ENCODE measurements around the gene C1orf105. TPM values are rescaled to one million over a fixed set of nuclear protein-coding genes. Genes with fewer than 3 reads are reported as not detected.

Gene C1orf105
- polyA plus RNA-seq, 1 donor (not counting 4 experiments of a cell fraction or from before 2014, with no cell fraction given), result not detected

- dilution Hi-C loops (cut with MboI; ENCODE audit: extremely low pct_ligation_motif_present, low sequenced_read_pairs), result no loop called here
- H3K27me3 ChIP-seq (ENCODE audit: control insufficient read depth, extremely low read depth, insufficient read depth, low read length), result no peaks in the 10 kb centered on the region
- no peak overlapping the region for H3K4me3 ChIP-seq (ENCODE audit: control insufficient read depth in 2 of 3, extremely low read depth in 1 of 3, insufficient read depth in 2 of 3, low read depth in 1 of 3, low read length in 3 of 3)
- no peaks in the 10 kb centered on the region for H3K36me3 ChIP-seq (ENCODE audit: control insufficient read depth in 2 of 2, extremely low read depth in 1 of 2, insufficient read depth in 2 of 2, low read length in 2 of 2)
- H3K9me3 ChIP-seq (ENCODE audit: control insufficient read depth, low read depth, low read length), result no peaks in the 10 kb centered on the region
- no peaks in the 10 kb centered on the region for H3K9me1 ChIP-seq (ENCODE audit: control insufficient read depth, extremely low read depth, insufficient read depth, low read length)
- H3K9ac ChIP-seq (ENCODE audit: control insufficient read depth, extremely low read depth, insufficient read depth, low read length), result no peak overlapping the region
- no peak overlapping the region for H3K27ac ChIP-seq (ENCODE audit: control insufficient read depth, insufficient read depth, low read length)
- DNase-seq (ENCODE audit: low read depth, low spot score) (no peak), FAIRE-seq (peak; percentile 36)
- H2AFZ ChIP-seq (ENCODE audit: control insufficient read depth, low read length), result no peak overlapping the region
- H4K20me1 ChIP-seq (ENCODE audit: control insufficient read depth, extremely low read depth, insufficient read depth, low read length), result no peaks in the 10 kb centered on the region
- no peak overlapping the region for H3K4me2 ChIP-seq (ENCODE audit: control insufficient read depth, extremely low read depth, insufficient read depth, low read depth, low read length)
- no peaks in the 10 kb centered on the region for H3K79me2 ChIP-seq (ENCODE audit: control insufficient read depth, insufficient read depth, low read length)
- peaks cover 45% of the 10 kb centered on the region for H3K4me1 ChIP-seq (ENCODE audit: control insufficient read depth, extremely low read depth, insufficient read depth, low read length)
- TF ChIP-seq EZH2 (IDR thresholded peaks at IDR 0.05; ENCODE audit: low read length) (no peak), CTCF (optimal IDR thresholded peaks at IDR 0.05 in 1 of 3, IDR thresholded peaks at IDR 0.05 in 1 of 3, conservative IDR thresholded peaks at IDR 0.05 in 1 of 3; ENCODE audit: extremely low read depth in 1 of 3, insufficient read depth in 2 of 3, low read length in 3 of 3) (no peak)
Observed at GRCh38 chr1:172473842-172474241, 53.4 kb downstream of the C1orf105 start.

GRCh38 chr1:172476218-172476811 lies 55.8 kb downstream of the C1orf105 start:
- peak; percentile 97 for DNase-seq (ENCODE audit: low read depth, low spot score)
- H3K79me2 ChIP-seq (ENCODE audit: control insufficient read depth, insufficient read depth, low read length), result no peaks in the 10 kb centered on the region
- dilution Hi-C loops (cut with MboI; ENCODE audit: extremely low pct_ligation_motif_present, low sequenced_read_pairs), result no loop called here
- H3K27me3 ChIP-seq (ENCODE audit: control insufficient read depth, extremely low read depth, insufficient read depth, low read length), result no peaks in the 10 kb centered on the region
- TF ChIP-seq EZH2 (IDR thresholded peaks at IDR 0.05; ENCODE audit: low read length), result no peak
- no peak for TF ChIP-seq CTCF (optimal IDR thresholded peaks at IDR 0.05 in 1 of 3, IDR thresholded peaks at IDR 0.05 in 1 of 3, conservative IDR thresholded peaks at IDR 0.05 in 1 of 3; ENCODE audit: extremely low read depth in 1 of 3, insufficient read depth in 2 of 3, low read length in 3 of 3)
- peak overlapping the region; percentile 36 for H3K9ac ChIP-seq (ENCODE audit: control insufficient read depth, extremely low read depth, insufficient read depth, low read length)
- no peaks in the 10 kb centered on the region for H3K9me1 ChIP-seq (ENCODE audit: control insufficient read depth, extremely low read depth, insufficient read depth, low read length)
- H4K20me1 ChIP-seq (ENCODE audit: control insufficient read depth, extremely low read depth, insufficient read depth, low read length), result no peaks in the 10 kb centered on the region
- H3K9me3 ChIP-seq (ENCODE audit: control insufficient read depth, low read depth, low read length), result no peaks in the 10 kb centered on the region
- no peaks in the 10 kb centered on the region for H3K36me3 ChIP-seq (ENCODE audit: control insufficient read depth in 2 of 2, extremely low read depth in 1 of 2, insufficient read depth in 2 of 2, low read length in 2 of 2)
- FAIRE-seq, result peak; percentile 99
- H3K4me2 ChIP-seq (ENCODE audit: control insufficient read depth, extremely low read depth, insufficient read depth, low read depth, low read length), result peak overlapping the region; percentile 71
- H3K4me1 ChIP-seq (ENCODE audit: control insufficient read depth, extremely low read depth, insufficient read depth, low read length), result peaks cover 48% of the 10 kb centered on the region
- H2AFZ ChIP-seq (ENCODE audit: control insufficient read depth, low read length), result peak overlapping the region; percentile 65
- H3K4me3 ChIP-seq (ENCODE audit: control insufficient read depth in 2 of 3, extremely low read depth in 1 of 3, insufficient read depth in 2 of 3, low read depth in 1 of 3, low read length in 3 of 3), result peak overlapping the region in 2 of 3 experiments; percentile 15 to 34
- peak overlapping the region; percentile 93 for H3K27ac ChIP-seq (ENCODE audit: control insufficient read depth, insufficient read depth, low read length)

All from keratinocyte (primary cell).